GM12891 (cell line): ENCODE data around the gene ZFYVE19.

Experiments used
- PAX5 ChIP-seq: IDR thresholded peaks from 2 replicates; pipeline ENCODE4 v1.6.1; 2011; ENCODE audit warnings: low read length, moderate library complexity, mild to moderate bottlenecking; ENCODE audit not compliant: insufficient read depth, severe bottlenecking
- POLR2A ChIP-seq: IDR thresholded peaks from 2 replicates; pipeline ENCODE4 v1.6.1; 2011; ENCODE audit warnings: low read depth, low read length, control low read depth
- POLR2AphosphoS5 ChIP-seq: IDR thresholded peaks from 2 replicates; pipeline ENCODE4 v1.6.1; 2011; ENCODE audit warnings: low read depth, low read length, control low read depth

GRCh38 chr15:40858706-40859105 lies 51.8 kb downstream of the ZFYVE19 start:
- TF ChIP-seq POLR2A = no peak
- TF ChIP-seq POLR2AphosphoS5 = no peak
- TF ChIP-seq PAX5 = no peak
